HG03354 (cell line): Measurements from ENCODE around the gene SIGLEC11.
"Not testable (repeated sequence)": the region's sequence is repeated elsewhere in the genome, so short reads cannot be mapped to it uniquely, and the experiment has no call there.

Experiments used
- ATAC-seq: cut with Tn5 transposase; IDR thresholded peaks from one replicate; pipeline ENCODE4 v1.9.1; 2021; ENCODE audit warnings: mild to moderate bottlenecking; ENCODE audit not compliant: unreplicated experiment, poor library complexity, severe bottlenecking

SIGLEC11 gene

GRCh38 chr19:49952906-49953305 is 8.1 kb downstream of the SIGLEC11 start:
- ATAC-seq = no peak

GRCh38 chr19:49952479-49952836 is 8.5 kb downstream of the SIGLEC11 start:
- no peak for ATAC-seq

- ATAC-seq = no peak
These were observed 9.0 kb downstream of the SIGLEC11 start for GRCh38 chr19:49951806-49952478.

GRCh38 chr19:49950956-49951526 is 9.9 kb downstream of the SIGLEC11 start:
- no peak for ATAC-seq

GRCh38 chr19:49950590-49950948 is 10.4 kb downstream of the SIGLEC11 start:
- ATAC-seq = no peak

GRCh38 chr19:49949742-49950589 is 11.0 kb downstream of the SIGLEC11 start:
- no peak for ATAC-seq

GRCh38 chr19:49946415-49946814 is 14.6 kb downstream of the SIGLEC11 start:
- ATAC-seq = no peak

GRCh38 chr19:49944567-49944966 is 16.4 kb downstream of the SIGLEC11 start:
- ATAC-seq = not testable (repeated sequence)

GRCh38 chr19:49940482-49940791 is 20.5 kb downstream of the SIGLEC11 start:
- no peak for ATAC-seq

GRCh38 chr19:49939721-49940481 is 21.1 kb downstream of the SIGLEC11 start:
- ATAC-seq = no peak

GRCh38 chr19:49938662-49939061 is 22.3 kb downstream of the SIGLEC11 start:
- ATAC-seq = no peak

- ATAC-seq = no peak
These were observed 23.1 kb downstream of the SIGLEC11 start for GRCh38 chr19:49937750-49938381.

- ATAC-seq = no peak
These were observed 24.4 kb downstream of the SIGLEC11 start for GRCh38 chr19:49936549-49936948.

GRCh38 chr19:49933643-49934042 is 27.3 kb downstream of the SIGLEC11 start:
- ATAC-seq = no peak

GRCh38 chr19:49932731-49933131 is 28.2 kb downstream of the SIGLEC11 start:
- no peak for ATAC-seq

- ATAC-seq = no peak
These were observed 28.9 kb downstream of the SIGLEC11 start for GRCh38 chr19:49932041-49932451.

- no peak for ATAC-seq
These were observed 29.5 kb downstream of the SIGLEC11 start for GRCh38 chr19:49931293-49932040.

GRCh38 chr19:49930483-49931011 is 30.4 kb downstream of the SIGLEC11 start:
- ATAC-seq = no peak
